ENCODE measurements around the gene CD300E.
"Not testable (repeated sequence)": the region's sequence is repeated elsewhere in the genome, so short reads cannot be mapped to it uniquely, and the experiment has no call there.

The CD300E gene

DNA sequence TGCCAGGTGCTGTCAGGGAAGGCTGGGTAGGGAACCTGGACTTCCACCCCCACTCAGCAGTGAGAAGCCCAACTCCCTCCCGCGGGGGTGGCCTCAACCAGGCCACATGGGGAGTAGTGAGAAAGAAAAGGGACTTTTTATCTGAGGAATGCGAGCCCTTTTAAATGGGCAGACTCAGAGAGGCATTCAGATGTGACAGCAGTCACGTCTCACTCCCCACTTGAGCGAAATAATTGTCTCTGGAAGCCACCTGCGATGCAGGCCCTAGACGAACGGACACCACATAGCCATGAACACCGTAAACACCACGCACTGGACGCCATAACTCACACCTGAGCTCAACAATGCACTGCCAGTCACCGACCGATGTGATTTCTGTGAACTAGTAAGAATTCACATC is 11.9 kb upstream of the CD300E start:
- no peak for DNase-seq (ENCODE audit: low read depth)

DNA sequence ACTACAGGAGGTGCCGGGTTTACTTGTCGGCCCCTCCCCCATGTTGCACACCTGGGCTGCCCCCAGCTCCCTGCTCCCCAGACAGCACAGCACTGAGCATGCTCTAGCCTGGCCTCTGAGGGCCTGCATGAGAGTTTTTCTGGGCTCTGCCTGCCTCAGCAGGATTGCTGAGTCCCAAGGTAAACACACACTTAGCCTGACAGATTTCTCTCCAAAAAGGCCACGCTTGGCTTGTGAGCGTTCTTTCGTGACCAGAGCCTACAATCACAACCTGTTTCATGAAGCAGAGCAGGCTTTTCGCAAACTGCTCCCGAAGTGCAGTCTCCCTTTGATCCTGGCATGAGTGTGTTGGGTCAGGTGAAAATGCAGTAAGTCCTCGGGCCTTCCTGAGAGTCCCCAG is 9.8 kb upstream of the CD300E start:
- no peak for DNase-seq (ENCODE audit: low read depth)

DNA sequence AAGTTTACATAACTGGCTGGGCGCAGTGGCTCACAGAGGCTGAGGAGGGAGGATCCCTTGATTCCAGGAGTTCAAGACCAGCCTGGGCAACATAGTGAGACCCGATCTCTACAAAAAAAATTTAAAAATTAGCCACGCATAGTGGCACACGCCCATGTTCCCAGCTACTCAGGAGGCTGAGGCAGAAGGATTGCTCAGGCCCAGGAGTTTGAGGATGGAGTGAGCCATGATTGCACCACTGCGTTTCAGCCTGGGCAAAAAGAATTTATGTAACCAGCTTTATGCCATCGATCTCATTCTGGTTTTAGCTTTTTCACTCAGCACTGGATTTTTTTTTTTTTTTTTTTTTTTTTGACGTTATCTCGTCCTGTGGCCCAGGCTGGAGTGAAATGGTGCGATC is 9.1 kb upstream of the CD300E start:
- no peak for DNase-seq (ENCODE audit: low read depth)

DNA sequence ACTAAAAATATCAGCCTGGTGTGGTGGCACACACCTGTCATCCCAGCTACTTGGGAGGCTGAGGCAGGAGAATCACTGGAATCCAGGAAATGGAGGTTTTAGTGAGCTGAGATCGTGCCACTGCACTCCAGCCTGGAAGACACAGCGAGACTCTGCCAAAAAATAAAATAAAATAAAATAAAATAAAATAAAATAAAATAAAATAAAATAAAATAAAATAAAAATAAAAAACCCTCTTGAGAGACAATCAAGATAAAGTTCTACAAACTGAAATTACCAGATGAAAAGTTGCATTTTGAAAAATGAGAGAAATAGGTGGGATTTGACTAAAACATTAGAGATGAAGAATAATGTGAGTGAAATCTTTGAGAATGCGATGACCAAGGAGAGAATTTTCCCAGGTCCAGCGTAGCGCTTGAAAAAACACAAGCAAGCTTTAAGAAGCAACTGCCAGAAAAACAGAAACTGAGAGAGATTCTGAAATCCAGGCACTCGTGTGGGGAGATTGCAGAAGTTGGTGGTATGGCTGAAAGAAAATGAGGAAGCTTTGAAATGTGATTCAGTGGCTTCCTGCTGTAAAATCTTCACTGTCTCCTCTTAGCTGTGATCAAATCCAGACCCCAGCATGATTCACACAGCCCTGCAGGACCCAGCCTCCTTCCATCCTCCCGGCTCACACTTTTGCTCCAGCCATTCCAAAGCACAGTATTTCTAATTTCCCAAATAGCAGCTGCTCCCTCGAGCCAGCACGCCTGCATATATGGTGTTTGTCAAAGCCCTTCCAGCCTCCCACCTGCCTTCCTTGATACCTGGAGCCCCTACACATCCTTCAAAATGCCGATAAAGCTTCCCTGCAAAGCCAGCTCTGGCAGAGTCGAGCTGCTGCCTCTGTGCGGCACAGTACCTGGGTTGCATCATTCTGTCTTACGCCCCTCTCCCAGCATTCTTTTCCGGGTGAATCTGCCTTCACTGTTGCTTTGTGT is 8.2 kb upstream of the CD300E start:
- no peak for DNase-seq (ENCODE audit: low read depth)

DNA sequence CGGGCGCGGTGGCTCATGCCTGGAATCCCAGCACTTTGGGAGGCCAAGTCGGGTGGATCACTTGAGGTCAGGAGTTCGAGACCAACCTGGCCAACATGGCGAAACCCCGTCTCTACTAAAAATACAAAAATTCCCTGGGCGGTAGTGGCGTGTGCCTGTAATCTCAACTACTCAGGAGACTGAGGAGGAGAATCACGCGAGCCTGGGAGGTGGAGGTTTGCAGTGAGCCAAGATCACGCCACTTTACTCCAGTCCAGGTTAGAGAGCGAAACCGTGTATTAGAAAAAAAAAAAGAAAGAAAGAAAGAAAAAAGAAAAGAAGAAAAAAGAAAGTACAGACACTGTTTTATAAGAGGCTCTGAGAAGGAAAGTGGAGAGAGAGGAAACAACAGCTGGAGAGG is 6.7 kb upstream of the CD300E start:
- DNase-seq (ENCODE audit: low read depth), result not testable (repeated sequence)

- no peak for DNase-seq (ENCODE audit: low read depth)
Measured at GRCh38 chr17:74625661-74626060, 2.1 kb upstream of the CD300E start.

DNA sequence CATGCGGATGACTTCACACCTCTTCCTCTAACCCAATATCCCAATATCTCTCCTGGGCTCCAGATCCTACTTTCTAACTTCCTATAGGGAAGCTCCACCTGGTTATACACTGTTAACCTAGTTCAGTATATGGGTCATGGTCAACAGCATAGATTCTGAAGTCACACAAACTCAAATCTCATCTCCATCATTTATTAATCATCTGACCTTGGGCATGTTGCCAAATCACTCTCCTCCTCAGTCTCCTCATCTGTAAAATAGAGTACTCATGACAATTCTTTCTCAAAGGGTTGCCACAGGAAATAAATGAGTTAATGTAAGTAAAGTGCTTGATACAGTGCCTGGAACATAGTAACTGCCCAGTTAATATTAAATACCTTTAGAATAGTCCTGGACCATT is 593 bp upstream of the CD300E start:
- no peak for DNase-seq (ENCODE audit: low read depth)

DNA sequence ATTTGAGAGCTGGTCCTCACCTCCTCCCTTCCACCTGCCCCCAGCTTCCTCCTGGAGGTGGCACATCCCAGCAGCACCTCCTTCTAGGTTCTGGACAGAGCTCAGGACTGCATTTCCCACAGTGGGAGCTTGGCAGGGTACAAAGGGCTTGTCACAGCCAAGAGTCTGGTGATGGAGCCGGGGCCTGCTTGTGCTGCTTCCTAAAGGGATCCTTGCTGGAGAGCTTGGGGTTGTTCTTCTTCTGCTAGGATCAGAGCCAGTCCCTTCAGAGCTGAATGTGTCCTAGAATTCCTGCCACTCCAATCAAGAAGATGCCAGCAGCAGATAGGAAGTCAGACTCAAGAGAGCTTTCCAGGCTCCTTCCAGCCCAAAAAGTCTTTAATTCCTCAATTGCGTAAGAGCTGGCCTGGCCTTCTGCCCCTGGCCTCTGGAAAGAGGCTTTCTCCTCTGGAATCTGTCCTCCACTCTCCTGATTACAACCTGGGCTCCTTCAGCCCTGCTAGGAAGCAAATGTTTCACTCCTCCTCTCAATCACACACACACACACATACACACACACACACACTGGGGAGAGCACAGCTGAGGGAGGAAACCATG is 4.4 kb downstream of the CD300E start:
- DNase-seq (ENCODE audit: low read depth), result no peak

GRCh38 chr17:74618451-74618850 is 5.1 kb downstream of the CD300E start:
- no peak for DNase-seq (ENCODE audit: low read depth)

- no peak for DNase-seq (ENCODE audit: low read depth)
Measured at GRCh38 chr17:74616696-74617095, 6.8 kb downstream of the CD300E start.

- no peak for DNase-seq (ENCODE audit: low read depth)
Measured at GRCh38 chr17:74612046-74612445, 11.5 kb downstream of the CD300E start.

GRCh38 chr17:74610108-74610507 is 13.4 kb downstream of the CD300E start:
- DNase-seq (ENCODE audit: low read depth), result no peak

- DNase-seq (ENCODE audit: low read depth), result no peak
Measured at GRCh38 chr17:74608511-74608910, 15.0 kb downstream of the CD300E start.

- no peak for DNase-seq (ENCODE audit: low read depth)
Measured at GRCh38 chr17:74607221-74607620, 16.3 kb downstream of the CD300E start.

DNA sequence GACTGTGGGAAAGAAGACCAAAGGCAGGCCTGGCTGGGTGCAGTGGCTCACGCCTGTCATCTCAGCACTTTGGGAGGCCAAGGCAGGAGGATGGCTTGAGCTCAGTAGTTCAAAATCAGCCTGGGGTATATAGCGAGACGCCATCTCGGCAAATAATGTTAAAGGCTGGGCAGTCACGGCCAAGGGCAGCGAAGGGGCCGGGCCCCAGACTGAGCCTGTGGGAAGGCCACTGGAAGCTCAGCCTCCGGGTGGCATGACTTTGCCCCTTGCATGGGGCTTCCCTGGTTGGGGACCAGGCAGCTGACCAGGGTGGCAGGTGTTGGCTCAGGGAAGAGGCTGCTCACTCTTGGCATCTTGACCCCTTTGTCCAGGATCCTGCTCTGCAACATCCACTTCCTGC is 17.5 kb downstream of the CD300E start:
- no peak for DNase-seq (ENCODE audit: low read depth)

GRCh38 chr17:74605361-74605760 is 18.2 kb downstream of the CD300E start:
- DNase-seq (ENCODE audit: low read depth), result no peak

GRCh38 chr17:74604761-74605160 is 18.8 kb downstream of the CD300E start:
- DNase-seq (ENCODE audit: low read depth), result no peak

DNA sequence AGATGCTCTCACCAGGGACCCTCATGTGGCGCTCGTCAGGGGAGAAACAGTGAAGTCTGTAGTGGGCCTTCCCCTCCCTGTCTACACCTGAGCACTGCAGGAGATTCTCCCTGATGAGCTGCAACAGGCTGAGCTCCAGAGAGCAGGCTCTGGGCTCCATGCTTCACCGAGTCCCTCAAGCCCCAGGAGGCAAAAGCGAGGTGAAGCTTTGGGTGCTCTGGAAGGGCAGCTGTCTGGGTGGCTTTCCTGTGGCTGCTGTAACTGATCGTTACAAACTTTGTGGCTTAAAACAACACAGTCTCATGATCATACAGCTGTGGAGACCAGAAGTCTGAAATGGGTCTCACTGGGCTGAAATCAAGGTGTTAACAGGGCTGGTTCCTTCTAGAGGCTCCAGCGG is 19.3 kb downstream of the CD300E start:
- no peak for DNase-seq (ENCODE audit: low read depth)

GRCh38 chr17:74603746-74604145 is 19.8 kb downstream of the CD300E start:
- no peak for DNase-seq (ENCODE audit: low read depth)

- DNase-seq (ENCODE audit: low read depth), result no peak
Measured at GRCh38 chr17:74603037-74603635, 20.4 kb downstream of the CD300E start.

DNA sequence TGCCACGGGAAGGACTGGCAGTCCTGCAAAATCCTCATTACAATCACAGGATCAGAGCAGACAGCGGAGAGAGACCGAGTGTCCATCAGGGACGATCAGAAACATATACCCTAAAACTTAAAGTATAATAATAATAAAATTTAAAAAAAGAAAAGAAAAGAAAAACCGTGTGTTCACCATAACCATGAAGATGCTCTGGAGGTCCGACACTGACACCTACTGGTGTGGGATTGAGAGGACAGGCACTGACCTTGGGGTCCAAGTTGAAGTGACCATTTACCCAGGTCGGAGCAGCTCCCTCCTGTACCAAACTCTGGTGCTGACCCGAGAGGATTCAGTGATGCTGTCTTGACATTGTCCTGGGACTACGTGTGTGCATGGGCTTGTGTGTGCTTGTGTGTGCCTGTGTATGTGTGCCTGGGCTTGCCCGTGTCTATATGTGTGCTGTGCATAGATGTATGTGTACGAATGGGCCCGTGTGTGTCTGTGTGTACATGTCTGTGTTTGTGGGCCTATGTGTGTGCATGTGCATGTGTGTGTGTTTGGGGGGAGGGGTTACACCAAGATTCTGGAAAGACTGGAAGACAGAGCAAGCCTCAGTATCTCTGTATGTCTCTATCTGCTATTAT is 21.5 kb downstream of the CD300E start:
- DNase-seq (ENCODE audit: low read depth), result no peak

DNA sequence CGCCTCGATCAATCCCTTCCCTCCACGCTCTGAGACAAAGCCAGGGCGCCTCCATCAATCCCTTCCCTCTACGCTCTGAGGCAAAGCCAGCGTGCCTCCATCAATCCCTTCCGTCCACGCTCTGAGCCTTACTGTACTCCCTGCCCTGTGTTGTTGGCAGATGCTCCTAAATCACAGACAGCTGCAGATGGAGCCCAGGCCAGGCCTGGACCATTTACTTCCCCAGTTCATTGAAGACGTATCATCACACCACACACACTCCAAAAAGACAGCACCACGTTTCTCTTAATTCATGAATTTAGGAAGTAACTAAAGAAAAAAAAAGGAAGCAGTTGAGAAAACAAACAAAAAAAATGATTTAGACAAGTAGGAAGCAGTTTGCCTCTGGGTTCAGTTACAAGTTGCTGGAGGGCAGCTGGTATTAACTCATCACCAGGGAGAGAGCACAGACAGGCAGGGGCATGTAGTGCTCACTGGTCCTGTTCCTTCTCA is 24.0 kb downstream of the CD300E start:
- no peak for DNase-seq (ENCODE audit: low read depth)

DNA sequence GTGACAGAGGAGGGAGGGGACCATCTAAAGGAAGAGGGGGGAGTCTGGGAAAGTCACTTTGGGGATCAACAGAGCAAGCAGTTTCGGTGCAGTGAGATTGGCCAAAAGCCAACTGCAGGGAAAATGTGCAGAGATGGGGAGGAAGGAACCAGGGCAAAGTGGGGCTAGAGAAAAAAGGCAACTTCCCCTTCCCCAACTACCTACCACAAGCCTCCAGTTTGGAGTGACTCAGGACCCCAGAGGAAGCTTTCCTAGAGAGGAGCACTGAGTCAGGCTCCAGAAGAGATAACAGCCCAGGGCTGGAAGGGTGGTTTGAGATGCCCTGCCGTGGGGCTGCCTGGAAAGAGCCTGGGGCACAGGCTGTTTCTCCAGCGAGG is 24.5 kb downstream of the CD300E start:
- DNase-seq (ENCODE audit: low read depth), result no peak

All from T-helper 22 cell (primary cell).